D721Med (cell line): ENCODE measurements around the gene ATP6V1D.

Experiments
- DNase-seq: peaks from one replicate; pipeline ENCODE4 v3.0.0; 2011; ENCODE audit warnings: low spot score; ENCODE audit not compliant: insufficient read length
- FAIRE-seq: peaks from 2 replicates; lab custom pipeline; 2011; peaks lifted over from hg19 to GRCh38; lab: Jason Lieb, UNC
- TF ChIP-seq, protein P1 (sequence below): IDR thresholded peaks from 2 replicates; pipeline ENCODE4 v1.5.1; 2012; ENCODE audit warnings: mild to moderate bottlenecking, control low read depth; ENCODE audit not compliant: insufficient read depth; ENCODE audit errors: missing control alignments

ATP6V1D gene

DNA sequence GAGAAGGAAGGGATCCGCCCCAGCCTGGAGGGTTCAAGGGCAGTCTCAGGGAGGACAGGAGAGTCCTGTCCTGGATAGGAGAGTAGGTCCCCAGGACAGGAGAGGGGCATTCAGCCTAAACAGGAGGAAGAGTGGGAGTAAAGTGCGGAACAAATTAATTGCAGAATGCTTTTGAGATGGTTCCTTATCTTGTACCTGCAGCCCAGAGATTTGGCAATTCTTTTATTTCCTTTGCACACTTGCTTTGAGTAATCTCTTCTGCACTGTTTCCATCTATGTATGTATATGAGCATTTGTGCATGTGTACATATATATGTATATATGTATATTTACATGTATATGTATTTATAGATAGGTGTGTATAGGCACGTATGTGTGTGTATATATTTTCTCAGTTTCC, 29.7 kb upstream of the ATP6V1D start:
- TF ChIP-seq, protein P1, sequence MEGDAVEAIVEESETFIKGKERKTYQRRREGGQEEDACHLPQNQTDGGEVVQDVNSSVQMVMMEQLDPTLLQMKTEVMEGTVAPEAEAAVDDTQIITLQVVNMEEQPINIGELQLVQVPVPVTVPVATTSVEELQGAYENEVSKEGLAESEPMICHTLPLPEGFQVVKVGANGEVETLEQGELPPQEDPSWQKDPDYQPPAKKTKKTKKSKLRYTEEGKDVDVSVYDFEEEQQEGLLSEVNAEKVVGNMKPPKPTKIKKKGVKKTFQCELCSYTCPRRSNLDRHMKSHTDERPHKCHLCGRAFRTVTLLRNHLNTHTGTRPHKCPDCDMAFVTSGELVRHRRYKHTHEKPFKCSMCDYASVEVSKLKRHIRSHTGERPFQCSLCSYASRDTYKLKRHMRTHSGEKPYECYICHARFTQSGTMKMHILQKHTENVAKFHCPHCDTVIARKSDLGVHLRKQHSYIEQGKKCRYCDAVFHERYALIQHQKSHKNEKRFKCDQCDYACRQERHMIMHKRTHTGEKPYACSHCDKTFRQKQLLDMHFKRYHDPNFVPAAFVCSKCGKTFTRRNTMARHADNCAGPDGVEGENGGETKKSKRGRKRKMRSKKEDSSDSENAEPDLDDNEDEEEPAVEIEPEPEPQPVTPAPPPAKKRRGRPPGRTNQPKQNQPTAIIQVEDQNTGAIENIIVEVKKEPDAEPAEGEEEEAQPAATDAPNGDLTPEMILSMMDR, result no peak
- DNase-seq (no peak), FAIRE-seq (no peak)

DNA sequence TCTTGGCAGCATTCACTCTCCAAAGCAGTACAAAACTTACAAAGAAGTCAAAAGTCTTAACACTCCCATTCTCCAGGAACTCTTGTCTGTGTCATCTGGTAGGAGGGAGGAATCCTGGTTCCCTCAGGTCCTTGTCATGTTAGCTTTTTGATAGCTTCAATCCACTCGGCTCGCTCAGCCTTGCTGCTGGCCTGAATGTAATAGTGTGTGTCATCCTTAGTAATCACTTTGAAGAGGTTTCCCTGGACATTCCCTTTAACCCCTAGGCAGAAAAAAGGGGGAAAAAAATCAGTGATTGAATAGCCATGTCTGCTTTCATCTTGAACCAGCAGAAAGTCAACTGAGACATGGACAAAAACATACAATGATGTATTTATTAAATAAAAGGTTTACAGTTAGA, 27.6 kb upstream of the ATP6V1D start:
- DNase-seq (no peak), FAIRE-seq (no peak)
- TF ChIP-seq, protein P1, result no peak

DNA sequence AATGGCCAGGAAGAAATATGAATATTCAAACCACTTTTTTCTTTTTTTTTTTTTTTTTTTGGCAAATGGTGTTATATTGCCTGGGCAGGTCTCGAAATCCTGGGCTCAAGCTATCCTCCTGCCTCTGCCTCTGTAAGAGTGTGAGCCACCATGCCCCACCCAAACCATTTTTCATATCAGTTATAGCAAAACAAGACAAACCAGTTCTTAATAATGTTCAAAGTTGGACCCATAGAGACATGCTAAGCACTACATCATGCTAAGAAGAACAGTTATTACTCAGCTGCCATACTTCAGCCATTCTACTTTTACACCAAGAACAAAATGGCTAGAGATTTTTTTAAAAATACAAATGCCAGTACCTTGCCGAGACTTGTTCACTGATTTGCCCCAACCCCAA, 26.0 kb upstream of the ATP6V1D start:
- TF ChIP-seq, protein P1, result no peak
- FAIRE-seq, result no peak
- DNase-seq, result no peak

DNA sequence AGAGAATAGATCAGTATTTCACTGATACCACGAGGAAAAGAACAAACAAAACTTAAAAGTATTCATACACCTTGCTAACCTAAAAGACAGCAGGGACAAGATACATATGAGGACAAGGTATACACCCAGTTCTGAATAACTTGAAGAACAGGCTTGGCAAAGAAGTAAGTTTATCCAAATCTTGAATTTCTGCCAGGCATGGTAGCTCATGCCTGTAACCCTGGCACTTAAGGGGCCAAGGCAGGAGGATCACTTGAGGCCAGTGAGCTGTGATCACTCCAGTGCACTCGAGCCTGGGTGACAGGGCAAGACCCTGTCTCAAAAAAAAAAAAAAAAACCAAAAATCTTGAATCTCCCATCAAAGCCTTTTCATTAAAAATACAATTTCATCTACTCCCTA, 25.5 kb upstream of the ATP6V1D start:
- DNase-seq (no peak), FAIRE-seq (no peak)
- TF ChIP-seq, protein P1, result no peak

DNA sequence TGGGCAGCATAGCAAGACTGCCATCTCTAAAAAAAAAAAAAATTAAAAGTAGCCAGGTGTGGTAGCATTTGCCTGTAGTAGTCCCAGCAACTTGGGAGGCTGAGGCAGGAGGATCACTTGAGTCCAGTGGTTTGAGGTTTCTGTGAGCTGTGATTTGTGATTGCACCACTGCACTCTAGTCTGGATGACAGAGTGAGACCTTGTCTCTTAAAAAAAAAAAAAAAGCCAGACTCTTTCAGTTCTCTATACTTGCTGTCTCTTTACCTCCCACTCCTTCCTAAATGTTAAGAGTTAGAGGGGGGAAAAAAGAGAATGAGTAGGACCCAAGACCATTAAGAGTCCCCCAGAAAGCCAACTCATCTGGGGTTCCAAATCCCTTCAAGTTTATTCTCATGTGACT, 18.3 kb upstream of the ATP6V1D start:
- DNase-seq, result no peak
- TF ChIP-seq, protein P1, result no peak
- no peak for FAIRE-seq

DNA sequence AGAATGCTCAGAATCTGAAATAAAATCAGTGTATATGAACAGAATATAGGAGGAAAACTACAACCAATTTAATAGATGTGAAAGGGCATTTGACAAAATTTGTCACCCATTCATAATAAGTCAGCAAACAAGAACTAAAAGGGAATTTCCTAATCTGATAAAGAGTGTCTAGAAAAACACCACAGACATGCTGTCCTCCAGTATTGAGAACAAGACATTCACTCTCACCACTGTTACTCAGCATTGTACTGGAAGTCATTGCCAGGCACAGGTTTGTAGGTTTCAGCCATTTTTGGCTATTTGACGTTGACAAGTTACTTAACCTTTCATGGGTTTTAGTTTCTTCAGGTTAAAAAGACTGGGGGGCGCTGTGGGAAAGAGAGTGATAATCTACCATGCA, 13.7 kb upstream of the ATP6V1D start:
- no peak for DNase-seq
- TF ChIP-seq, protein P1, result no peak
- FAIRE-seq, result no peak

DNA sequence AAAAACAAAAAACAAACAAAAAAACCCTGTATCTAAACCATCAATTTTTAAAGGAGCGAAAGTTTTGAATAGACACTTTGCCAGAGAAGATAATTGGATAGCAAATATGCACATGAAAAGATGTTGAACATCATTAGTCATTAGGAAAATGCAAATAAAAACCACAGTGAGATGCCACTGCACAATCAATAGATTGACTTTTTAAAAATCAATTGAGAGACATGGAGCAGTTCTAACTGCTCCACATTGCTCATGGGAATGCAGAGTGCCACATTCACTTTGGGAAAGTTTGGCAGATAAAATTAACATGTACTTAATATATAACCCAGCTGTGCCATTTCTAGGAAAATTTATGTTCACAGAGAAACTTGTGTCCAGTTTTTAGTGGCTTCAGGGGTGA, 13.2 kb upstream of the ATP6V1D start:
- FAIRE-seq (no peak), DNase-seq (no peak)
- TF ChIP-seq, protein P1, result no peak
